HG02763 (cell line): ENCODE measurements around the gene PAX9.

Experiments used
- ATAC-seq: cut with Tn5 transposase; IDR thresholded peaks from one replicate; pipeline ENCODE4 v1.9.1; 2021; ENCODE audit warnings: mild to moderate bottlenecking, moderate library complexity; ENCODE audit not compliant: unreplicated experiment

PAX9 gene

DNA sequence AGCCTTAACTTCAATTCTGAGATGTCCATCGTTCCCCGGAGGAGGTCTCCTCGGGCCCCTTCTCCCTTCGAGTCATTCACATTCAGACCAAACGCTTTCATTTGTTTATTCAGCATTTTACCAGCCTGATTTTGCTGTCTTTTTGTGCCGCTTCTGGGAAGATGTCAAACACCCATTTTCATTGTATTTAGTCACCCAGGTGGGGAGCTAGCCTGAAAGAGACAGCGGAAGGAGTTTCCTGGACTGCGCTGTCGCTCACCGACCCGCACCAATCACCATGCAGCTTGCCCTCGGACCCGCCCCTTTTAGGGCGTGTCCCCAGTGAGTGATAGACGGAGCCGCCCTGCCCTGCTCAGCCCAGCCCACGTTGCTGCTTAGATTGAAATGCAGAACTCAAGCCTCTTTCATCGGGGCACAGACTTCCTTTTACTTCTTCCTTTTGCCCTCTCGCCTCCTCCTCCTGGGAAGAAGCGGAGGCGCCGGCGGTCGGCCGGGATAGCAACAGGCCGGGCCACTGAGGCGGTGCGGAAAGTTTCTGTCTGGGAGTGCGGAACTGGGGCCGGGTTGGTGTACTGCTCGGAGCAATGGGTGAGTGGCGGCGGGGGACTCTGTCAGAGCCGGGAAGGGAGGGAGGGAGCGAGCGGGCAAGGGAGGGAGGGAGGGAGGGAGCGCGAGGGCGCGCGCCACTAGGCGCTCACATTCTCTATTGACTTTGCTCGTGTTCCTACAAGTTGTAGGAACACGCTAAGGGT is at the start of gene PAX9:
TSS of gene PAX9 (plus strand) at position 355 of the 752 bp plus-strand sequence. CDS start at position 585, 230 bp downstream.
- ATAC-seq = no peak

- no peak for ATAC-seq
Observed at GRCh38 chr14:36617824-36618223, 43.8 kb upstream of the PAX9 start.

- ATAC-seq = no peak
Observed at GRCh38 chr14:36618641-36619040, 43.0 kb upstream of the PAX9 start.

DNA sequence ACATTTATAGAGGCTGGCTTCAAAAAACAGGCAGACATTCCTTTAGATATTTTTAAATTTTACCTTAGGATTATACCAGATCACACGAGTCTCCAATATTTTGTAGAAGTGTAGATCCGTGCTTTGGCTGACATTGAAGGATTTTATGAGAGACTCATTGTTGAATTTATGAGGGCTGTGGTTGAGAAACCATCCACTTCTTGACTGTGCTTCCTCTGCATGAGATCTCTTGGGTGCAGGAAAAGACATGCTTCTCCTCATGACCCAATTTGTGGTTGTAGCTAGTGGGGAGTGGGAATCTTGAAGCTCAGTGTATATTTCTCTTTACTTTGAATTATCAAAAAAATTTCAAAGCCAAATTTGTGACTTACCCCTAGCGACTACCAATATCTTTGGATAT is 42.5 kb upstream of the PAX9 start:
- ATAC-seq = no peak

GRCh38 chr14:36619853-36620252 is 41.8 kb upstream of the PAX9 start:
- ATAC-seq = no peak

DNA sequence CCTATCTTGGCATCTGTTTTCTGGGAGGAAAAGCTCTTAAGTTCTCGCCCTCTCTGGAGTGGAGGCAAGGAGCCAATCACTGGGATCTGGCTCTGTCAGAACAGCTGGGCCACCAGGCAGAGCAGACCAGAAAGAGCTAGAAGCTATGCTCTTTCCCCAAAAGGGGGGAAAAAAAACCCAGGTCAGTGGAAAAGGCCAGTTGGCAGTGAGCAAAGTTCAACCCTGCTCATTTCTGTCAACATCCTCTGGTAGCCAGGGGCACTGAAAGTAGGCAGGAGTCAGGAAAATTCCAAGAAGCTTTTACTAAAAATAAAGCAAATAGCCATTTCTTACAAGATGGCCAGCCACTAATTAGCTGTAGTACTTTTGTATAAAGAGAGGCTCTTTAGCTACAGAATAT is 36.6 kb upstream of the PAX9 start:
- ATAC-seq = no peak

GRCh38 chr14:36625436-36625835 is 36.2 kb upstream of the PAX9 start:
- ATAC-seq = no peak

GRCh38 chr14:36626151-36626550 is 35.5 kb upstream of the PAX9 start:
- ATAC-seq = no peak

DNA sequence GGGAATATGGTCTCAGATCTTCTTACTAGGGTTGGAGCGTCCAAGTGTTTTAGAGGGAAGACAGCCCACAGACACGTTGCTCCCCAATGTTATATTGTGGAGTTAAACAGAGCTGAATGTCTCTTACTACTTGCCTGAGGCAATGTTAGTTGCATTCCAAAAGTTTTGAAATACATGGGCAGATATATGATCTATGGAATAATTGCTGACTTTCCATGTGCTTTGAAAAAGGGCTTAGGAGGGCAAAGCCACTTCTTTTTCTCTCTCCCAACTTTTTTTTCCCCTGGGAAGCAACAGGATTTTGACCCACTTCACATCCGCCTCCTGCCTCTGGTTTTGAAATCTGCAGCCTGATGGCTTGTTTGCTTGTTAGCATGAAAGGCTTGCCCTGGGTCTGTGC is 33.7 kb upstream of the PAX9 start:
- ATAC-seq = no peak

GRCh38 chr14:36633580-36633979 is 28.1 kb upstream of the PAX9 start:
- ATAC-seq = no peak

DNA sequence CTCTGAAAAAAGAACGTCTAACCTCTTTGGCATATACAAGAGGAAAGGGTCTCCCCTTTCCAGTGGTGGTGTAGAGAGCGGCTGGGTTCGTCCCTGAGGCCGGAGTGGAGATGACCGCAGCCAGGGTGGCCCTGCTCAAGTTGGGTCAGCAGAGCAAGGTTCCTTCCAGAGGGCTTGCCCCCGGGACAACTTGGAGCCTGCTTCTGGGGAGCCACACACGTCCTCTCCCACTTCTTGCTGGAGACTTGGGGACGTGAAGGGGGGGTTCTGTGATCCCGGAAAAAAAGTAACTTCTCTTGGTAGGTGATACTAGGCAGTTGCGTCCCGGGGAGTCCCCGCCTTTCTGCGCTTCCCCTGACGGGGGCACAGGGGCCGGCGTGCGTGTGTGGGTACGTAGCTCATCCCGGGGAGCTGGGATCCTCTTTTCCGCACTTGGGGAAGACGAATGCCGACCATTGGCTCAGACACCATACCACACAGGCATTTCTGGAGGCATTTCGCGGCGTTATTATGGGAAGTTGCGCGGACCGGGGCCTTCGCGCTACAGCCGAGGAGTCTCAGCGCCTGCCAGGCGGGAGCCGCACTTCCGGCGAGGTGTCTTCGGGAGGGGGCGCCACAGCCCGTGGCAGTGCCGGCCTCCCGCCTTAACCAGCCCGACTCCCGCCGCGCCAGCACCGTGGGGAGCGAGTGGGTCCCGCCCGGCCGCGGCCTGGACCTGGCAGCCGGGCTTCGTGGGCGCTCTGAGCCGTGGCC is 14.8 kb upstream of the PAX9 start:
- no peak for ATAC-seq

- no peak for ATAC-seq
Observed at GRCh38 chr14:36647417-36647823, 14.2 kb upstream of the PAX9 start.

GRCh38 chr14:36647824-36648753 is 13.6 kb upstream of the PAX9 start:
- ATAC-seq = no peak

GRCh38 chr14:36649872-36650650 is 11.6 kb upstream of the PAX9 start:
- ATAC-seq = no peak

DNA sequence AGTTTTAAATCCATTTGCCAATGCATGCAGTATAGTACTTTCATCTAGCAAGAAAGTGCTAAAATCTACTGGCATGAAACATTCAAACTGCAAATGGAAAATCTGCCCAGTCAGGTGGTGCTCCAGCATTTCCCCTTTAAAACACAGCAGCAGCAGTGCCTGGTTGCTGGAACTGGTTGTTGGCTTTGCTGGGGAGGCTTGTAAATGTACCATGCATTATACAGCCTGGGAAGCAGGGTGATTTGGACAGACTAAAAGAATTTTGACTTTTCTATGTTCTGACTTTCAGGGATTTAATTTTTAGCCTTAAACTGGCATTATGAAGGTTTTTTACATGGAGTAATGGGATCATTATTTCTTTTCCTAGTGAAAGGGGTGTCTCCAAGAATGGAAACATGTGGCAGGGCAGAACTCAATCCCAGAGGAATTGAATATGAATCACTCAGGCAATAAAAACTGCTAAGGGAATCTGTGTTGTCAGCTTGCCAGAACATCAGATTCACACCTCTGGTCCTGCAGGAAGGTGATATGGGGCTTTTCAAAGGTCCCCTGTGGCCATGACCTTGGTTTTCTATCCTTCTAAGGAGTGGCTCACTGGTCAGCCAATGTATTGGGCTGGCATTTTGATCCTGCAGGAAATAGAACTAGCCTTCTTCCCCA is 9.0 kb upstream of the PAX9 start:
- no peak for ATAC-seq

- ATAC-seq = no peak
Observed at GRCh38 chr14:36653413-36653812, 8.2 kb upstream of the PAX9 start.

GRCh38 chr14:36653962-36654793 is 7.5 kb upstream of the PAX9 start:
- ATAC-seq = no peak

- ATAC-seq = no peak
Observed at GRCh38 chr14:36654794-36655381, 6.8 kb upstream of the PAX9 start.

DNA sequence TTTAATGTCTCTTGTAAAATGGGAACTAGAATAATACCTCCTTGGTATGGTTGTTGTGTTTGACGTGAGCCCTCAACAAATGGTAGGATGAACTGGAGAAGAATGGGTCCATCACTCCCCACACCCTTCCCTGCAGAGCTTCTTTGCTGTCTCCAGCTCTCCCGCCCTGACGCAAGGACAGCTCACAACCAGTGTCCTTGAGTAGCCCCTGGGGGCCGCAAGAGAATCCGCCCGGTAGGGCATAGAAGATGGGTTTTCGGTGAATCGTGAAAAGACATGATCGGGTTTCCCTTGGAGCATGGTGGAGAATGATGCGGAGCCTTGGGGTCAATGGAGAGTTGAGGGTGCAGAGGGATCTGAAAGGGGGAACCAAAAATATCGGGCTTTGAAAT is 6.1 kb upstream of the PAX9 start:
- ATAC-seq = no peak
